Activated gamma-delta T cell (primary cell): ENCODE measurements around the gene PRR4.

Experiments
- DNase-seq: peaks from one replicate; lab custom pipeline; 2025; lab: John Stamatoyannopoulos, UW
- total RNA-seq, 2 donors: gene quantifications; one replicate each; lab custom pipeline; 2026; lab: John Stamatoyannopoulos, UW

Gene PRR4, protein sequence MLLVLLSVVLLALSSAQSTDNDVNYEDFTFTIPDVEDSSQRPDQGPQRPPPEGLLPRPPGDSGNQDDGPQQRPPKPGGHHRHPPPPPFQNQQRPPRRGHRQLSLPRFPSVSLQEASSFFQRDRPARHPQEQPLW
- total RNA-seq: 0.35 to 0.61 reads per million in 2 donors

DNA sequence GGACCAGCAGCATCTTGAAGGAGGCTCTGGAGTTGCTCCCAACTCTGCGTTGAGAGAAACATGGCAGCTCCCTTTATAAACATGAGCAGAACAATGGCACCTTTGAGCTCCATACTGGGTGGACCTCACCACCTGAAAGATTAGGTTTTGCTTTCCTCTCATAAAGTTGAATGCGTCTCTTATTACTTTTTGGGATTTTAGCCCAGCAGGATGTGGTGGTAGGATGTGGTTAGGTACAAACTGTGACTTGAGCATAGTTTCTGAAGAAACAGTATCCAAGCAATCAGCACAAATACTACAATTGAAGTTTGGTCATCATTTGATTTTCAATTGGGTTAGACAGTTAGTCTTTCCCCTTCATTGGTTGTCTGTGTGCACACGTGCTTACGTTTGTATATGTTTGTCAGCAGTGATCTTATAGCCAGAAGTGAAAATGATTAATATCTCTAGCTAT lies at the start of gene PRR4:
PRR4 (minus strand) TSS at position 51 of the 454 bp plus-strand sequence; CDS start at position 13, 38 bp downstream.
- no peak for DNase-seq

DNA sequence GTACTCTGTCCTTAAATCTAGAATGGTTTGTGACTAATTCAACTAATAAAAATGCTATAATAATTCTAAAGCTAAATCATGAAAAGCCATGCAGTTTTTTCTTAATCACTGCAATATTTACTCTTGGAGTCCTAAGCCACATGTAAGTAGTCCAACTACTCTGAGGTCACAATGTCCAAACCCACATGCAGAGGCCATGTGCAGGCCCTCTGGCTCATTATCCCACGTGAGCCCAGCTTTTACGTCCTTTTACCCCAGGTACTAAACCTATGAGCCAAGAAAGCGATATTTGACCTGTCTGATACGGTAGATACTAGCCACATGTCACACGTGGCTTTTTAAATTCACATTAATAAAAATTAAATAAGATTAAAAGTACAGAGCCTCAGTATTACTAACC lies 47.6 kb upstream of the PRR4 start:
- no peak for DNase-seq

DNA sequence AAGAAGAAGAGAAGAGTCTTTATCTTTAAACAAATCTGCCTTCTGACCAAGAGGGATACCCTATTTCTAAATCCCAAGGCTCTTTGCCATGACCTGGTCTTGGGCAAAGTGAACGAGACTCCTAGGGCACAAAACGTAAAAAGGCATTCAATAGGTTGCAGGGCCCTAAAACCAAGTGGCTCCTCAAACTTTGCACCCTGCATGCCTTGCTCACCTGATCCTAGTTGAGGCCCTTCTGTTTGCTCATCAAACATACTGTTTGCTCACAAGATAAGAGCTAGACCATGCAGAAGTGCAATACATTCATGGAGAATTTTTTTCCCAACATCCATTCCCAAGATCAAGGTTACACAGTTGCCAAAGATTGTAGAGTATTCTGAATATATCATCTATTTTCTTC lies 42.7 kb upstream of the PRR4 start:
- DNase-seq: no peak

DNA sequence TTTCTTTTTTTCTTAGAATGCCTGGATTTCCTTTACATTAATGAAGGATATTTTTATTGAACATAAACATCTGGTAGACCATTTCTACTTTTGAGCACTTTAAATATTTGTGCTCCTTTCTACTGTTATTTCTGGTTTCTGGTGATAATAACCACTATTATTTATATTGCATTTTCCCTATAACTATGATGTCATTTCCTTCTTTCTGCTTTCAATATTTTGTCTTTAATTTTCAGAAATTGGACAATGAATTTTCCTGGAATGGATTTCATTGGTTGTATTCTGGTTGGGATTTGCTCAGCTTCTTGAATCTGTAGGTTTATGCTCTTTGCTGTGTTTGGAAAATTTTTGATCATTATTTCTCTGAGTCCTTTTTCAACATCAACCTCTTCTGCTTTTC lies 40.0 kb upstream of the PRR4 start:
- DNase-seq: no peak

DNA sequence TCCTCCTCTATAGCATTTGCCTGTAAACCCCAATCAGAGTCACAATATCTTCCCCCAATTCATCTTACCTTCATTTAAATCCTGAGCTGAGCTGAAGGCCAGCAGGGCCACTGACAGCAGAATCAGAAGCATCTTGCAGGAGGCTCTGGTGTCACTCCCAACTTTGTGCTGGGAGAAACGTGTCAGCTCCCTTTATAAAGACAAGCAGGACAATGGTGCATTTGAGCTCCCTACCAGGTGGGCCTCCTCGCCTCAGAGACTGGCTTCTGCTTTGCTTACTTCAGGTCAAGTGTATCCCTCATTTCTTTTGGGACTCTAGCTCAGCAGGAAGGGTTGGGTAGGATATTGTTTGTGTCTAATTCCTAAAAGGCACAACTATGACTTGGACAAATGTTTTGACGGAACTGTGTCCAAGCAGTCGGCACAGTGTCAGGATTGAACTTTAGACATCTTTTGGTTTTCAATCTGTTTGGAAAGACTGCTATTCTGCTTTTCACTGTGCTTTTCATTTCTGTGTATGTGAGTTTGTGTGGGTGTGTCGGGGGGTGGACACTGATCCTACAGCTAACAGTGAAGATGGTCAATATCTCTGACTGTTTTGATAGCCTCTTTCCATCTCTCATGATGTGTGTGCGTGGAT lies 34.9 kb upstream of the PRR4 start, which contains the start of gene PRH1:
PRH1 (minus strand) TSS at position 170 of the 640 bp plus-strand sequence; CDS start at position 132, 38 bp downstream.
- no peak for DNase-seq

DNA sequence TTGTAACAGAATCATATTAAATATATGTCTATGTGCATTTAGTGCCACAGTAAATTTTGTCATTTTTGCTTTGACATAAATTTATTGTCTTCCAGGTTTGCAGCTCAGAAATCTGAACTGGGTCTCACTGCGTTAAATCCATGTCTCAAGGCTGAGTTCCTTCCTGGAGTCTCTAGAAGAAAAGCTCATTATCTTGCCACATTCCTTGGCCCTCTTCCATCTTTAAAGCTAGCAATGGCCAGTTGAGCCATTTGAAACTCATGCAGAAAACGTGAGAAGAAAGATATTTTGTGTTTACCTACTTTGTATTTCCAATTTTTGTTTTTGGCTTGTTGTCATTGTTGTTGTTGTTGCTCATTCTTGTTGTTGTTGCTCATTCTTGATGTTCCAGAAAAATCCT lies 24.1 kb upstream of the PRR4 start:
- no peak for DNase-seq

DNA sequence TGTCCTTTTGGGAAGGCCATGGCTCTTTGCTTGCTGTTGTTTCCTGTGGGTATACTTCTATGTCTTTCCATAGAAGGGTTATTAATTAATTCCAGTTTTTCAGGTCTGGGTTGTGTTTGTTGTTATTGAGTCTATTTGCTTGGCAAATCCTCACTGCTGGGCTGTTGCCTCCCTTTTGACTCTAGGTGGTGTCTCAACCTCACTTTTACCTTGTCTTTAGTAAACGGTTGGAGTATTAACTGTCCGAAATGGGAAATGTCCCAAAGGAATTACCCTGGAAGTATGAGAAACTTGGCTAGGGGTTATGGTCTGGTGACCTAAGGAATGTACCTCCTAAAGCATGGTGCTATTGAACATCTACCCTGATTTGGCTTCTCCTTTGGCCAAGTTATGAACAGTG lies 18.1 kb upstream of the PRR4 start:
- no peak for DNase-seq

DNA sequence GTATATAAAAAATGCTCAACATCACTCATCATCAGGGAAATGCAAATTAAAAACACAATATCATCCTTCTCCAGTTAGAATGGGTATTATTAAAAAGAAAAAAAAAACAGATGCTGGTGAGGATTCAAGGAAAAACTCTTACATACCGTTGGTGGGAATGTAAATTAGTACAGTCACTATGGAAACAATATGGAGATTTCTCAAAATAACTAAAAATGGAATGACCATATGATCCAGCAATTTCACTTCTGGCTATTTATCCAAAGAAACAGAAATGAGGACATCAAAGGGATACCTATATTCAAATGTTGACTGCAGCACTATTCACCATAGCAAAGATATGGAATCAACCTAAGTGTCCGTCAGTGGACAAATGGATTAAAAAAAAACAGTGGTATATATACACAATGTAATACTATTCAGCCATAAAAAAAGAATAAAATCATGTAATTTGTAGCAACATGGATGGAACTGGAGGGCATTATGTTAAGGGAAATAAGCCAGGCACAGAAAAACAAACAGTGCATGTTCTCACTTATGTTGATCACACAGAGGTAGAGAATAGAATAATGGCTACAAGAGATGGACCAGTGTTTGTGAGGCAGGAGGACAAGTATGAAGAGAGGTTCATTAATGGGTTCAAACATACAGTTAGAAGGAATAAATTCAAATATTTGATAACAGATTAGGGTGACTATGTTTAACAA lies 14.4 kb upstream of the PRR4 start:
- no peak for DNase-seq

DNA sequence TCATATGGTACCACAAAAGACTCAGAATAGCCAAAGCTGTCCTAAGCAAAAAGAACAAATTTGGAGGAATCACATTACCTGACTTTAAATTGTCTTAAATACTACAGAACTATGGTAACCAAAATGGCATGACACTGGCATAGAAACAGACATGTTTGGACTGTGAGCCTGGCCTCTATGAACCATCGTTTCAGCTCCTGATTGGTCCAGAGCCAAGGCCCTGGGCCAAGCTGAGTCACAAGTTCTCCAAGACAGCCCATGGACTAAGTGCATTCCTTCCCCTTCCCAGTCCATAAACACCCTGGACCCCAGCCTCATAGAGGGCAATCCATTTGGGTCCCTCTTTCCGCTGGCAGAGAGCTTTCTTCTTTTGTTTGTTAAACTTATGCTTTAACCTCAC lies 12.1 kb upstream of the PRR4 start:
- no peak for DNase-seq

DNA sequence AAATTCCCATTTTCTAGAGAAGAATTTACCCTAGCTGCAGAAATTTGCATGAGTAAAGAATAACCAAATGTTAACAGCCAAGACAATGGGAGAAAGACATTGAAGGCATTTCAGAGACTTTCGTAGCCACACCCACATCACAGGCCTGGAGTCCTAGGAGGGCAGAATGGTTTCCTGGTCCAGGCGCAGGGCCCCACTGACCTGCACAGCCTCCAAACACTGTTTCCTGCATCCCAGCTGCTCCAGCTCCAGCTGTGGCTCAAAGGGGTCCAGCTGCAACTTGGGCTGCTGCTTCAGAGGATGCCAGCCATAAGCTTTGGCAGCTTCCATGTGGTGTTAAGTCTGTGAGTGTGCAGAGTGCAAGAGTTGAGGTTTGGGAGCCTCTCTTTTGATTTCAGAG lies 6.5 kb upstream of the PRR4 start:
- no peak for DNase-seq

DNA sequence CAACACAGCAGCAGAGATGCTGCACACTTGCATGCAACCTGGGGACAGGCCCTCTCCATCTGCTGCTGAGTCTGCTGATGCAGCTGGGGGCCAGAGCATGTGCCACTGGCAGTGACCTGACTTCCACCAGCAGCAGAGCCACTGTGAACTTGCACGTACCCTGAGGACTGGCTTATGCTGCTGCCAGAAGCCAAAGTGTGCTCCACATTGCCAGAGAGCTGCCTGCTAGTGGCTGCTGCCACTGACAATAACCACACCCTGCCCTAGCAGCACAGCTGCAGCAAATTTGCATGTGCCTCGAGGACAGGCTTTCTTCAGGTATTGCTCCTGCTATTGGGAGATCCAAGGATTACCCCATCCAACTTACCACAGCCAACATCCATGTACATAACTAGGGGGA lies 4.5 kb upstream of the PRR4 start:
- DNase-seq: no peak

DNA sequence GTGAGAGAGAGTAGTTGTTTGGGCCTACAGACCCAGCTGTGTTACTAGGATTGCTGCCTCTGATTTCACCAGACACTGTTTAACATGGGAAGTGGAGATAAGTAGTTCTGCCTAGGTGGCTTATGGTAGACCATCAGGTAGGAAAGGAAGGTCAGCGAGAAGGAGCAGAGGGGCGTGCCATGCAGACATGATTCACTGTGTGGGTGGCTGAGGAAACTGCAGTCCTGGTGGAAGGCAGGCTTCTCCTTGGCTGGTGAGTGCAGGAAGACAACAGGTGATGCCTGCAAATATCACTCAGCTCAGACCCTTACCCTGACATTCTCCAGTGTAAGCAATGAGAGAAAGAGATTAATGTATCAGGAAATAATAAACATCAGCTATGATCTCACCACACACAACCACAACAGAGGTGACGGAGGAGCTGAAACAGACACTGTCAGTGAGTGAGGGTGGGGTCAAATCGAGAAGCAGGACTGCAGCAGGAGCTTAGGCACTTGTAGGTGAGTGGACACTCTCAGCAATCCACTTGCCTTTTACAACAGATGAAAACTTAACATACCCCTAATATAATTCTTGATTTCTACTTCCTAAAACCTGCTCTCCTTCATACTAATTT lies 2.1 kb upstream of the PRR4 start:
- DNase-seq: no peak

DNA sequence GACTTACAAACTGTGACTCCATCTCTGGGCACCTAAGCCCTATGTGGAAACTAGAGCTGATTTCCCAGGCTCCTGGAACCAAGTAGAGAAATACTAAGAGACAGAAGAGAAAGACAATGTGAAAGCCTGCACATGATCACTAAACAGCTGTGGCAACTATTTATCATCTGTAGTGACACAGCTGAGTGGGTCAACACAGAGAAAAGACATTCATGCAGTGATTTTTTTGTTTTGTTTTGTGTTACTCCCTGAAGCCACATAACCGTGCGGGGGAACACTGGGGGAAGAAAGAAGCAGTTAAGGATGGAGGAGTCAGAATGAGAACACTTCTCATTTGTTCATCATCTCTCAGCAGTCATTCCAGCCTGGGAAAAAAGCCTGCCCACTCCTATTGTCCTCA lies 1.5 kb downstream of the PRR4 start:
- DNase-seq: no peak

DNA sequence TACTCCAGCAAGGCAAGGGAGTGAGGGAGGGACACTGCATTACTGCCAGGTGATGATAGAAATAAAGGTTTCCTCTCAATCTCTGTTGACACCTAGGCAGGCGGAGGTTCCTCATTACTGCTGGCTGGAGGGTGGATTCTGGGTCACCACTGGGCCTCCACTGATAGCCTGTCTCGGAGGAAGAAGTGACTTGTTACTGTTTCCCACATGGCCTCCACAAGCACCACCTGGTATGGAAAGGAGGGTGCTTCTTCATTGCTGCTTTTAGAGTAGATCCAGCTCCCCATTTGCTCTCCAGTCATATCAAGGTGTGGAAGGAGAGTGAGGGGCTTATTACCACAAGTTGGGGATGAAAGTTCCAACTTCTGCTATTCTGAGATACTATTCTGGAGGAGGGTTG lies 6.4 kb downstream of the PRR4 start:
- no peak for DNase-seq

DNA sequence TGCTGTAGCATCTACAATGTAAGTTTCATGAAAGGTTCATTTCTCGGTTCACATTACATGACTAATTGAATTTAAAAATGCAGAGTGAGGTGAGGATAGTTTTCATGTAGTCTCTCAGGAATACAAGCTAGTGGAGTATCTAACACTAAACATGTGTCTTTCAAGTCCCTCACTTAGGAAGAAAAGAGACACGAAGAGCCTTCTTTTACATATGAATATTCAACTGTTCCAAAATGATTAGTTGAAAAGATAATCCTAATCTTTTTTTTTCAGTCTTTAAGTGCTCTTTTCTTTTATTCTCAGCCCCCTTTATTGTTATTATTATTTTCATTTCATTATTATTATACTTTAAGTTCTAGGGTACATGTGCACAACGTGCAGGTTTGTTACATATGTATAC lies 10.8 kb downstream of the PRR4 start:
- DNase-seq: no peak

DNA sequence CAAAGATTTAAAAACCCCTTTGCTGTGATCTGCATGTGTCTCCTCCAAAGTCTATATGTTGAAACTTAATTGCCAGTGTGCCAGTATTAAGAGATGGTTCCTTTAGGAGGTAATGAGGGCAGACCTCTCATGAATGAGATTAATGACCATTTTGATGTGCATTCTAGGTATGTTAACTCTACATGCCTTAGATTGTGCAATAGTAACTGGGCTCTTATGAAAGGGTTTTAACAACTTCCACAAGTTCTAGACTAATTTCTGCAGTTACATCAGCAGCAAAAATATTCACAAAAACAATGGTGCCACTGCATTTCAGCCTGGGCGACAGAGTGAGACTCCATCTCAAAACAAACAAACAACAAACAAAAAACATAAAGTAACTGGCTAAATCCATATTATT lies 19.3 kb downstream of the PRR4 start:
- no peak for DNase-seq

DNA sequence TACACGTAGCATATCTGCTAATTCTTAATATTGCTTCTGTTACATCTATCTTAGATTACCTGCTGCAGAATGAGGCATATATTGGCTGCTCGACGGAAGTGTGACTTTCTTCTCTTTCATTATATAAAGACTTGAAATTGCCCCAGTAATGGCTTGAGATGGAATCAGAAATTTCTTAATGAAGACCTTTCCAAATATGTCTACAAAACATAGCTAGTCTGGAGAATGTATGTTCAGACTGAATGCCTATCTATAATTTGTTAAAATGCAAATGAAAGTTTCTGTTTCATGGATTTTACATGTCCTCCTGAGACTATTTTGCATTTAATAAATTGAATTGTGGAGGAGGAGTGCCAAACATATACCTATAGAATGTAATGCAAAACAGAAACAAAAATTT lies 23.0 kb downstream of the PRR4 start, which contains the start of gene TAS2R10:
TAS2R10 (minus strand) TSS at position 101 of the 400 bp plus-strand sequence; CDS start at position 12, 89 bp downstream.
- DNase-seq: no peak

DNA sequence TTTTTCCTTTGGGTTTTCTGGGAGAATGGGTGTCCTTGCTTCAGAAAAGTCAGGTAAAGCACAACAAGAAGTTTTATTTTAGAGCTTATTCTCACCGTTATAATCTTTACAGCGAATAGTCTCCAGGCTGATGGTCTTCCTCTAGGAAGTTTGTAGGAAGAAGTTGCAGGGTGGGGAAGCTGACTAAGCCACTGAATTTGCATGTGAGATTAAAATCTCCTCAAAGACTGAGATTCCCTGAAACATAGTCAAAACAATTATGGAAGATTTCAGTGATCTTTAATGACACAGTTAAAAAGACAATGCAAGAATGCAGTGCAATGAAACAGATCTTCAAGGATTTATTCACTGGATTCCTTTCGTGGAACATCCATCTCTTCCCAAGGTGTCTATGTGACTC lies 24.3 kb downstream of the PRR4 start:
- DNase-seq: no peak

DNA sequence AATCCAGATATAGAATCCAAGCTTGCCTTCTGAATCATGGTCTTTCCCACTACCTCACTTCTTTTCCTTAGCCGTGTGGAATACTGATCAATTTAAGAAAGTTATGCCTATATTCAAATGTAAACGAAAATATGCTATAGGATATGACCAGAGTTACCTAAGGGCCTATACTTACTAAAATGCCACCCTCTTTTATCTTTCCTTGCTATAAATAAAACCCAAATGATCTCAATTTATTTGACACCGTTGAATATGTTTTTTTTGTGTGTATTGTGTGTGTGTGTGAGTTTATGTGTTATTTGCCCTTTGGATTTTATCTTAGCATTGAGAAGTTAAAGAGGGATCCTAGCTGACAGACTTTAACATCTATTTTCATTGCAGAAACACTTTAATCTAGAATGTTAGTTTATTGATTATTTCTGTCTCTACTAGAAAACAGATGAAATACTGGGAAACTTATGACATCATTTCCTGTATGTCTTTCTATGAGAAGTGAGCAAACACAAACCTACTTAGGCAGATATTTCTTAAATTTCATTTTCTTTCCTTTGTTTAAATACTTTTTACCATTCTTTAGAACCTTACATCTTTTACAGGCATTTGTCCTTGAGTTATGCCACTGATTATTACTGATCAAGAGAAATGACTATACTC lies 37.3 kb downstream of the PRR4 start:
- no peak for DNase-seq

DNA sequence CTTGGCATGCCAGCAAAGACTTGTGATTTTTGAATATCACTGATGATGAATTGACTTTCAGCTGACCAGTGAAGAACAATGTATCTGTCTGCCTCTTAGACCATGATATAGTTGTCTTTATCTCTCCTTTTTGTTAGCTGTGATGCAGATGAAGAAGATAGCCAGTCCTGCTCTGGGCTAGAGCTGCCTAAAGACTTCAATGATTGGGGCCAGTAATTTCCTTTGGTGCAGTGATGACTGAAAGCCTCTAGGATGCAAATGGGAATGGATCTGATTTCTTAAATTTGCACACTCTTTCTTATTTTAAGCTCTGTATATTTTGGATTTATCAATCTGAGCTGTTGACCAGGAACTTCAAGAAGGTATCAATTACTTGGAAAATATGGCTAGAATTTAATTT lies 39.2 kb downstream of the PRR4 start, which contains the start of gene TAS2R9:
TAS2R9 (minus strand) TSS at position 101 of the 400 bp plus-strand sequence; CDS start at position 8, 93 bp downstream.
- DNase-seq: no peak

DNA sequence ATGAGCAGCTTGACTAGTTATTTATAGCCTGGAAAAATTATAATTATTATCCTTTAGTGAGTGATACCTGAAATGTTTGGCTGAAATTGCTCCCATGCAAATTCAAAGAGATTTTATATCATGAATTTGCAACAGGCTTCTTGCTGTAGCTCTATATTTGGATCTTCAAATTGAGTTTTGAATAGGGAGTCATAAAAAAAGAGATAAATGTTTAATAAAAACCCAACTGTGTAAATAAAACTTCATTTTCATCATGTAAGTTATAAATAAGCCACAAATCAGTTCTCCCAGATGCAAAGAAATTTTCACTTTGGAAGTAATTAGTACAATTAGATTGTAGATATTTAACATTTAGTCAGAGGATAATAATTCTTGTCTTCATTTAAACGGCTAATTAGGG lies 42.1 kb downstream of the PRR4 start, which contains the start of gene TAS2R8:
TAS2R8 (minus strand) TSS at position 101 of the 400 bp plus-strand sequence. CDS start 306 bp downstream, outside the sequence.
- DNase-seq: no peak

DNA sequence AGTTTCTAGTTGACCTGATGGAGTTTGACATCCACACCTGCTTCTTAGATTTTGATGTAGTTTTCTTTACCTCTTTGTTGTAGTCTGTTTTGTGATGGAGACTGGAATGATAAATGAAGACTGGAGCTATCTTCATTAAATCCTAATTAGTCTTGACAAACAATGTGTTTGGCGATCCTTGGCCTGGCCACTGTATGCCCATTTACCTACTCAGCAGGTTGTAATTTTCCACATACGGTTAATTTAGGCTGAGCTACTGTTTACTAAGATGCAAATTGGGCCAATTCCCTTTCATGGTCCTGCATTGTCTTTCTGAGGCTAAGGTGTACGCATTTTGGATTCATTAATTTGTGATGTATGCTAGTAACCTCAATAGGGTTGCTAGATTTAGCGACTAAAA lies 46.7 kb downstream of the PRR4 start, which contains the start of gene TAS2R7:
TAS2R7 (minus strand) TSS at position 41 of the 400 bp plus-strand sequence. CDS start 57 bp downstream, outside the sequence.
- DNase-seq: no peak
